ENCODE data around the gene CDKL5. TPM values are rescaled to one million over a fixed set of nuclear protein-coding genes. Genes with fewer than 3 reads are reported as not detected.
A peak's percentile ranks its signal among the peaks of the same experiment; 100 is the strongest.
"Not testable (repeated sequence)": the region's sequence is repeated elsewhere in the genome, so short reads cannot be mapped to it uniquely, and the experiment has no call there.

The CDKL5 gene
- polyA plus RNA-seq (2012; ENCODE audit: insufficient read depth, insufficient read length) = 1.1 TPM

DNA sequence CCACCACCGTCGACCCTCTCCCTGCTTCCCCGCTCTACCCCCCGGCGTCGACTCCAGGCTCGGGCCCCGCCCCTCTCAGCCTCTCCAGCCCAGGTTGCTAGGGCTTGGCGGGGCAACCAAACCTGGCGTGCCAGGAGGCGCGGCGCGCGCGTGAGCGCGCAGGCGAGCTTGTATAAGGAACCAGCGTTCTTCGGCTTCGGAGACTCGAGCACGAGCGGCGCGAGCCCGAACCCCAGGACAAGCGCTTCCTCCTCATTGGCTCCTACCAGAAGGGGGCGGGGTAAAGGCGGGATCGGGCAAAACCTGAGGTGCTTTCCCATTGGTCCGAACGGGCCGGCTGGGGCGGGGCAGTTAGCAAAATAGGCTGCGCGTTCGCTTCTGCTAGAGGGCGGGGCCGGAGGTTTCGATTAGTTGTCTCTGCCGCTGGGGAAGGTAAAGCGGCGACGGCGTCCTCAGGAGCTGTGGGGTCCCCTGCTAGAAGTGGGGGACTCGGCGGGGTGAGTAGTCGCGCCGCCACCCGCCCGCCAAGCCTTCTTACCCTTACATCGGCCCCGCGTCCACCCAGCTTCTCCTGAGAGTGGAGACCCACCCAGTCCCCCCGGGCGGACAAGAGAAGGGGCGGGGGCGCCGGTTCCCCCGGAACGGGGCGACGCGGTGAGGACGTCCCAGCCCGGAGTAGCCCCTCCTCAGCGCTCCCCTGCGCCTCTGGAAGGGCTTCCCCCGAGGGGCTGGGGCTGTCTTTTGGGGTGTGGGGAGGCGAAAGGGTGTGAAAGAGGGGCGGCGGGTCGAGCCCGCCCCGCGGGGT is at the start of gene CDKL5:
CDKL5 (plus strand) TSS at position 410 of the 805 bp plus-strand sequence. CDS start 81,489 bp downstream, outside the sequence.
- peak; percentile 94 for DNase-seq (ENCODE audit: low read depth, low spot score)
- peak within 1 kb of the TSS; percentile 63 for H3K4me3 ChIP-seq (ENCODE audit: low read length)

DNA sequence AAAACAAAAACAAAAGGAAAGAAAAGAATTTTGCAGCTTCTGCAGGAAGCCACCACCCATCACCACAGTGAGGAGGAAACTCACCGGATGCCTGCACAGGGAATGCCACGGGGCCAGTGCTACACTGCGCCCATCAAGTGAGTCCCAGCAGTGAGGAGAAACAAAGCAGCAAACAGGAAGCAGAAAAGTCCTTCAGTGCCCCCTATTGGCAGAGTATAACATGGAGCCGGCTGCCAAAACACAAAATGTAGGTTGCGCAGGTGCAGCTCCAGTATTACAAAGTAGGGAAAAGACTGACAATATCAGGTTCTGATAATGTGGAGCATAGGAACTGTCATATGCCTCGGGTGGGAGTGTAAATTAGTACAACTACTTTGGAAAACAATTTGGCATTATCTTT is 47.6 kb upstream of the CDKL5 start:
- peak; percentile 29 for DNase-seq (ENCODE audit: low read depth, low spot score)
- no peak overlapping the region for H3K4me3 ChIP-seq (ENCODE audit: low read length)

DNA sequence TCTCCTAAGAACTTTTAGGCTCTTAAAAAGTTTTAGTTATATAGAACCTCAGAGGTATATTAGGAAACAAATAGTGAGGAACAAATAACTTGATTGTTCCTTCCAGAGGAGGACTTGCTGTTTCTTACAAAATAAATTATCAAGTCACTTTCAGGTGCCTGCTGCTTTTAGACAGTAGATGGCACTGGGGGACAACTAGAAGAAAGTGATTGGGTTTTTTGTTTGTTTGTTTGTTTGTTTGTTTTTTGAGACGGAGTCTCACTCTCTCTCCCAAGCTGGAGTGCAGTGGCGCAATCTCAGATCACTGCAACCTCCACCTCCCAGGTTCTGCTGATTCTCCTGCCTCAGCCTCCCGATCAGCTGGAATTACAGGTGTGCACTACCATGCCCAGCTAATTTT is 35.4 kb upstream of the CDKL5 start:
- DNase-seq (ENCODE audit: low read depth, low spot score) = no peak
- H3K4me3 ChIP-seq (ENCODE audit: low read length) = no peak overlapping the region

DNA sequence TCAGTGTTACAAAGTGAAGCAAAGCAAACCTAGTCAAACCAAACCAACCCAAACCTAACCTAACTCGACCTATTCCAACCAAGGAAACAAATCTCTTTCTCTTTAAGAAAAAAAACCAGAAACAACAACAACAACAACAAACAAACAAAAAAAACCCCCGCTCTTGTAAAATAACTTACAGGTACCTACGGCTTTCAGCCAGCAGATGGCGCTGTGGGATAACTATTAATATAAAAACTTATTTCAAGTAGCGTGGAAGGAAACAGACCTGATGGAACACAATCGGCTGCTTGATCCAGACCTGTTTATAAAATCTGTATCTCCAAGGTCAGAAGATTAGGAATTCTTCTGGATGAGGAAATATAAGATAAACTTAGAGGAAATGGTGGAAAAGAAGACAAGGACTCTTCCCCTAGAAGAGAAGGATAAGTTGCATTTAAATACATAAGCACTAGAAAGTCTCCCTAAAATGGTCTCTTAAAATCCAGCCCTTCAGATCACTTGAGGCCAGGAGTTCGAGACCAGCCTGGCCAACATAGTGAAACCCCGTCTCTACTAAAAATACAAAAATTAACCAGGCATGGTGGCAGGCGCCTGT is 34.4 kb upstream of the CDKL5 start:
- no peak overlapping the region for H3K4me3 ChIP-seq (ENCODE audit: low read length)
- peak; percentile 50 for DNase-seq (ENCODE audit: low read depth, low spot score)

GRCh38 chrX:18394477-18394876 is 30.9 kb upstream of the CDKL5 start:
- DNase-seq (ENCODE audit: low read depth, low spot score) = no peak
- no peak overlapping the region for H3K4me3 ChIP-seq (ENCODE audit: low read length)

- no peak for DNase-seq (ENCODE audit: low read depth, low spot score)
- no peak overlapping the region for H3K4me3 ChIP-seq (ENCODE audit: low read length)
Observed at GRCh38 chrX:18401848-18402213, 23.6 kb upstream of the CDKL5 start.

GRCh38 chrX:18406531-18407266 is 18.7 kb upstream of the CDKL5 start:
- no peak for DNase-seq (ENCODE audit: low read depth, low spot score)
- H3K4me3 ChIP-seq (ENCODE audit: low read length) = no peak overlapping the region

DNA sequence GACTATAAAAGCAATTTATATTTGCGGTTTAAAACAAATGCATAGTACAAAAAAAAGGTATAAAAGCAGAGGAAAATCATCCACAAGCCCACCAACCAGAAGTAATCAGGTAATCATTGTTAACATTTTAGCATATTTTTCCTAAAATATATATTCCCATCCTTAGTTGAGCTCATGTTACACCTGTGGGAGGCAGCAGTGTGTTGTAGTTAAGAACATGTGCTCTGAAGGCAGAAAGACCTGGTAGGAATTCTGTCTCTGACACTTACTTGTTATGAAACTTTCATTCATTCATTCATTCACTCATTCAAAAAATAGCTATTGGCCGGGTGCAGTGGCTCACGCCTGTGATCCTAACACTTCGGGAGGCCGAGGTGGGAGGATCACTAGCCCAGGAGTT is 15.4 kb upstream of the CDKL5 start:
- no peak for DNase-seq (ENCODE audit: low read depth, low spot score)
- no peak overlapping the region for H3K4me3 ChIP-seq (ENCODE audit: low read length)

GRCh38 chrX:18415386-18415785 is 10.0 kb upstream of the CDKL5 start:
- H3K4me3 ChIP-seq (ENCODE audit: low read length) = no peak overlapping the region
- no peak for DNase-seq (ENCODE audit: low read depth, low spot score)

GRCh38 chrX:18422325-18422724 is 3.1 kb upstream of the CDKL5 start:
- no peak for DNase-seq (ENCODE audit: low read depth, low spot score)
- no peak overlapping the region for H3K4me3 ChIP-seq (ENCODE audit: low read length)

GRCh38 chrX:18422886-18423285 is 2.5 kb upstream of the CDKL5 start:
- H3K4me3 ChIP-seq (ENCODE audit: low read length) = no peak overlapping the region
- no peak for DNase-seq (ENCODE audit: low read depth, low spot score)

GRCh38 chrX:18424482-18425198 is 768 bp upstream of the CDKL5 start:
- DNase-seq (ENCODE audit: low read depth, low spot score) = peak; percentile 5
- H3K4me3 ChIP-seq (ENCODE audit: low read length) = peak overlapping the region; percentile 63

DNA sequence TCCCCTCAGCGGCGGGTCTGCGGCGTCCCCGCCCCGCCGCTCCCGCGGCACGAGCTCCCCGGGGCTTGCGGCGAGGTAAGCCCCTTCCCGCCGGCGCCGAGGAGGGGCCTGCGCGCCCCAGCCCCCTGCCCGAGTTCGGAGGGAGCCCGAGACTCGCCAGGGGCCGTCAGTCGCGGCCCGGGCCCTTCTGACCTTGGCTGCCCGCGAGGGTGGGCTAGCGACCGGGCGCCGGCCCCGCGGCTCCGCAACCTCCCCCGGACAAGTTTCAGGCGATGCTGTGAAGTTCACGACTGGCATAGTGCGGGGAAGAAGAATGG is 554 bp downstream of the CDKL5 start:
- H3K4me3 ChIP-seq (ENCODE audit: low read length) = peak overlapping the region; percentile 57
- DNase-seq (ENCODE audit: low read depth, low spot score) = no peak

GRCh38 chrX:18428006-18428405 is 2.6 kb downstream of the CDKL5 start:
- no peak overlapping the region for H3K4me3 ChIP-seq (ENCODE audit: low read length)
- no peak for DNase-seq (ENCODE audit: low read depth, low spot score)

- DNase-seq (ENCODE audit: low read depth, low spot score); H3K4me3 ChIP-seq (ENCODE audit: low read length): not testable (repeated sequence)
Observed at GRCh38 chrX:18433288-18433687, 7.9 kb downstream of the CDKL5 start.

- no peak for DNase-seq (ENCODE audit: low read depth, low spot score)
Observed at GRCh38 chrX:18434896-18435295, 9.5 kb downstream of the CDKL5 start.

GRCh38 chrX:18436017-18436416 is 10.6 kb downstream of the CDKL5 start:
- H3K4me3 ChIP-seq (ENCODE audit: low read length) = no peak overlapping the region
- DNase-seq (ENCODE audit: low read depth, low spot score) = no peak

More at GRCh38 chrX:18434896-18435295, 9.5 kb downstream of the CDKL5 start:
- no peak overlapping the region for H3K4me3 ChIP-seq (ENCODE audit: low read length)

DNA sequence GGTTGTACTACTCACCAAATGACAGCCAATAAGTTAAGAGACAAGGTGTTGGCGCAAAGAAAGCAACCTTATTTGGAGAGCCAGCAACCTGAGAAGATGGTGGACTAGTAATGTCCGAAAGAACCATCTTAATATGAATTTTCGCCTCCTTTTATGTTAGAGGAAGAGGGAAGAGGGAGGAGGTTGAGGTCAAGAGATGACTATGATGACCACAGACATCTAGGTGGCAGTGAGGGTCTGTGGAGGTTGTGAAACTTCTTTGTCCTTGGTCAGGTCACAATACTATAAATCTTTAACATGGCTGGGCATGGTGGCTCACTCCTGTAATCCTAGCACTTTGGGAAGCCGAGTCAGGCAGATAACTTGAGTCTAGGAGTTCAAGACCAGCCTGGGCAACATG is 15.4 kb downstream of the CDKL5 start:
- no peak for DNase-seq (ENCODE audit: low read depth, low spot score)
- H3K4me3 ChIP-seq (ENCODE audit: low read length) = no peak overlapping the region

GRCh38 chrX:18441780-18442367 is 16.5 kb downstream of the CDKL5 start:
- no peak overlapping the region for H3K4me3 ChIP-seq (ENCODE audit: low read length)
- no peak for DNase-seq (ENCODE audit: low read depth, low spot score)

All from Jurkat, Clone E6-1 (cell line).